ENCODE measurements around the gene SLFN11. TPM values are rescaled to one million over a fixed set of nuclear protein-coding genes. Genes with fewer than 3 reads are reported as not detected.

The SLFN11 gene
- total RNA-seq, 4 donors from 2014 or later = 1.4 to 12.4 (median 10.1) TPM

DNA sequence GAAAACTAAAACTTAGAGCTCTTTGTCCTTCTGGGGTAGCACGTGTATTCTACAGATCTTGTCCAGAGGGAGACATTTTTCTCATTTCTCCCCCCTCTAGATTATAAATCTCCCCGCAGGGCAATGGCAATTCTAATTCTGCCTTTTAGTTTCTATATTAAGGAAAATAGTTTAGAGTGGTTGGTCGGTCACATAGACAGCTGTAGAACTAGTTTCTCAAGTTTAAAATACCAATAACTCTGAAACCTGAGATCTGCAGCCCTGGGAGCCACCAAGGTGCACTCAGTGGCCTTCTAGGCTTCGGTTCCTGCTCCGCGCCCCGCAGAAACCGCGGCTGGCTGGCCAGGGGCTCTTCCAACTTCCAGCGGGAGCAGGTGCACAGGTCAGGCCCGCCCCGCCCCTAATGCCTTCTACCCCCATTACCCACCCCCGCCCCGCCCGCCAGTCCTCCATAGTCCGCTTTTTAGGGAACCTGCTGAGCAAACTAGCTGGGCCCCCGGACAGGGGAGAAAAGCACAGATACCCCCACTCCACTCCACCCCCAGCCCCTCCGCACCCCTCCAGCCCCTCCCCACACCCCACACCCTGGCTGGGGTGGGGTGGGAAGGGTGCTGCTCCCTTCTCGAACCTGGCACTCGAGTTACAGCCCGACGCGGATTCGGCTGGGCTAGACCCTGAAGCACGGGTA is 431 bp downstream of the SLFN11 start:
- Histone ChIP-seq H3K27me3 (peaks cover 0 to 16% (median 0%) of the 10 kb centered on the region in 4 donors), H3K27ac (peak overlapping the region; percentile 76 to 94 (median 90)), H3K4me1 (peaks cover 0 to 48% (median 11%) of the 10 kb centered on the region in 3 donors), H3K4me3 (peak overlapping the region; percentile 42 to 87 (median 64)), H3K9me3 (no peaks in the 10 kb centered on the region), H3K36me3 (no peaks in the 10 kb centered on the region)
- no peak for DNase-seq
- TF ChIP-seq POLR2A (IDR thresholded peaks at IDR 0.05) (no peak), CTCF (IDR thresholded peaks at IDR 0.05) (no peak)
- intact Hi-C loops (cut with DNase I) = no loop called here
- WGBS, 2 donors = 1 to 2% methylated on average over 4 to 11 of the region's 25 CpGs

- Histone ChIP-seq H3K4me3 (peak overlapping the region in 1 of 4 donors; percentile 87), H3K27ac (no peak overlapping the region), H3K4me1 (peaks cover 0 to 55% (median 11%) of the 10 kb centered on the region in 3 donors), H3K36me3 (no peaks in the 10 kb centered on the region), H3K9me3 (no peaks in the 10 kb centered on the region), H3K27me3 (peaks cover 0 to 16% (median 0%) of the 10 kb centered on the region in 4 donors)
- no peak for DNase-seq
- TF ChIP-seq POLR2A (IDR thresholded peaks at IDR 0.05) (no peak), CTCF (IDR thresholded peaks at IDR 0.05) (no peak)
- intact Hi-C loops (cut with DNase I) = no loop called here
- 82 to 86% methylated on average over 3 of the region's 3 CpGs for WGBS, 2 donors
Observed at GRCh38 chr17:35371934-35372333, 1.5 kb downstream of the SLFN11 start.

DNA sequence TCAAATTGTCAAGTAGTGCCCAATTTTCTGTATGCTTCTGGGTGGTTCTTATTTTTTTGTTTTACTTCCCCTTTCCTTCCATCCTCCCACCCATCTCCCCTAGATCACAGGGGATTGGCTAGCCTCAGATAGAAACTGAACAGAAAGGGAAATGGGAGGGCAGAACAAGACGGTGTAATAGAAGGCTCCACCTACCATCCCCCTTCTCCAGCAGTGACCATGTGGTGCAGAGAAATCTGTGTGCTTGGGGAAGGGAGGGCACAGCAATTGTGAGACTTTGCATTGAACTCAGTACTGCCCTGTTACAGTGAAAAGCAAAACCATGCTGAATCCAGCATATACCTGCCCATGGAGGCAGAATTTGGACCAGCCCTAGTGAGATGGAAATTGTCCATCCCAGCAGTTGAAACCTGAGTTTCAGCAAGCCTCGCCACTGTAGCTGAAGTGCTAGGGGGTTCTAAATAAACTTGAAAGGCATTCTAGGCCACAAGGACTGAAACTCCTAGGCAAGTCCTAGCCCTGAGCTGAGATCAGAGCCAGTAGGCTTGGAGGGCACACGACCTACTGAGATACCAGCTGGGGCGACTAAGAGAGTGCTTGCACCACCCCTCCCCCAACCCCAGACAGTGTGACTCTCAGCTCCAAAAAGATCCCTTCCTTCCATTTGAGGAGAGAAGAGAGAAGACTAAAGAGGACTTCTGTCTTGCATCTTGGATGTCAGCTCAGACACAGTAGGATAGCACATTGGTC is 5.2 kb downstream of the SLFN11 start:
- no peak overlapping the region for H3K4me3 ChIP-seq
- WGBS, 2 donors = 48 to 73% methylated on average over 2 to 4 of the region's 4 CpGs
- peaks cover 0 to 3% (median 0%) of the 10 kb centered on the region in 3 donors for H3K36me3 ChIP-seq
- no peak for DNase-seq
- H3K27ac ChIP-seq = peak overlapping the region in 1 of 4 donors; percentile 26
- TF ChIP-seq POLR2A (IDR thresholded peaks at IDR 0.05) (no peak), CTCF (IDR thresholded peaks at IDR 0.05) (no peak)
- H3K9me3 ChIP-seq = no peaks in the 10 kb centered on the region
- intact Hi-C loops (cut with DNase I) = no loop called here
- H3K4me1 ChIP-seq = peaks cover 0 to 25% (median 4%) of the 10 kb centered on the region in 3 donors
- H3K27me3 ChIP-seq = peaks cover 0 to 13% (median 0%) of the 10 kb centered on the region in 4 donors

DNA sequence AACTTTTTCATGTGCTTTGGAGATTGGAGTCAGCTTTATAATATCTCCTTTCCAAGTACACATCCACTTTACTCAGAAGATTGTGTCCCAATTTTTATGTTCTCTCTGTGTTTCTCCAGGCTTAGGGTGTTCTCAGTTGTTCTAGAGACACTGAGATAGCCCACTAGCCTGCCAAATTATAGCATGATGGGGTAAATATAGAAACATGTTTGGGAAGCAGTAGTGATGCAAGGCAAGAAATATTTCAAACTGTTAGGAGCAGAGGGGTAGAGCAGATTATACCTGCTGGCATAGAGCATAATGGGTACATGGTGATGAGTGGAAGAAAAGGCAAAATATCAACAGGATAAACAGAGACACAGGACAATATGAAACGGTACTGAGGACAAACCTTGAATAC is 12.4 kb downstream of the SLFN11 start:
- TF ChIP-seq POLR2A (IDR thresholded peaks at IDR 0.05) = no peak
- no peak for TF ChIP-seq CTCF (IDR thresholded peaks at IDR 0.05)
- no peaks in the 10 kb centered on the region for H3K9me3 ChIP-seq
- H3K27me3 ChIP-seq = no peaks in the 10 kb centered on the region
- H3K27ac ChIP-seq = no peak overlapping the region
- DNase-seq = no peak
- H3K36me3 ChIP-seq = peaks cover 0 to 38% (median 6%) of the 10 kb centered on the region in 3 donors
- intact Hi-C loops (cut with DNase I) = no loop called here
- H3K4me3 ChIP-seq = no peak overlapping the region
- 60 to 63% methylated on average over 1 of the region's 1 CpG for WGBS, 2 donors
- no peaks in the 10 kb centered on the region for H3K4me1 ChIP-seq

DNA sequence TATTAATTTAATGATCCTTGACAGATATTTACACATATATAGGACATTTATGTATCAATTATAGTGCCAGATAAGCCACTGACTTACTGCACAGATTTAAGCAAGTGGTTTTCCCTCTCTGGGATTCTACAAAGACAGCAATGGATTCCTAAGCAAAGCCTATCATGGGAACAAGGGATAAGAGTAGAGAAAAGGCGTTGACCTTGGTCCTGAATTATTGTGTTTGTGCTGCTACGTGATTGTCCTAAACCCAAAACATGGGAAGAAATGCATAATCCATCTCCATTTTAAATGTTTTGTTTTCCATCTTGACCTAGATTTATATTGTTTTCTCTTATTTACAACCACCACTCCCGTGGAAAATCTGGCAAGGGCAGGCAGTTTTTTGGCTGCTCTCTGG is 14.0 kb downstream of the SLFN11 start:
- H3K9me3 ChIP-seq = no peaks in the 10 kb centered on the region
- H3K4me3 ChIP-seq = no peak overlapping the region
- H3K4me1 ChIP-seq = no peaks in the 10 kb centered on the region
- TF ChIP-seq CTCF (IDR thresholded peaks at IDR 0.05) (no peak), POLR2A (IDR thresholded peaks at IDR 0.05) (no peak)
- DNase-seq = no peak
- H3K27ac ChIP-seq = no peak overlapping the region
- H3K36me3 ChIP-seq = peaks cover 0 to 49% (median 6%) of the 10 kb centered on the region in 3 donors
- no peaks in the 10 kb centered on the region for H3K27me3 ChIP-seq
- intact Hi-C loops (cut with DNase I) = no loop called here
- 70 to 83% methylated on average over 3 of the region's 3 CpGs for WGBS, 2 donors
